HG02763 (cell line): ENCODE data around the gene LAMA3.
A peak's percentile ranks its signal among the peaks of the same experiment; 100 is the strongest.
"Not testable (repeated sequence)": the region's sequence is repeated elsewhere in the genome, so short reads cannot be mapped to it uniquely, and the experiment has no call there.

Experiments used
- ATAC-seq: cut with Tn5 transposase; IDR thresholded peaks from one replicate; pipeline ENCODE4 v1.9.1; 2021; ENCODE audit warnings: mild to moderate bottlenecking, moderate library complexity; ENCODE audit not compliant: unreplicated experiment

Gene LAMA3

DNA sequence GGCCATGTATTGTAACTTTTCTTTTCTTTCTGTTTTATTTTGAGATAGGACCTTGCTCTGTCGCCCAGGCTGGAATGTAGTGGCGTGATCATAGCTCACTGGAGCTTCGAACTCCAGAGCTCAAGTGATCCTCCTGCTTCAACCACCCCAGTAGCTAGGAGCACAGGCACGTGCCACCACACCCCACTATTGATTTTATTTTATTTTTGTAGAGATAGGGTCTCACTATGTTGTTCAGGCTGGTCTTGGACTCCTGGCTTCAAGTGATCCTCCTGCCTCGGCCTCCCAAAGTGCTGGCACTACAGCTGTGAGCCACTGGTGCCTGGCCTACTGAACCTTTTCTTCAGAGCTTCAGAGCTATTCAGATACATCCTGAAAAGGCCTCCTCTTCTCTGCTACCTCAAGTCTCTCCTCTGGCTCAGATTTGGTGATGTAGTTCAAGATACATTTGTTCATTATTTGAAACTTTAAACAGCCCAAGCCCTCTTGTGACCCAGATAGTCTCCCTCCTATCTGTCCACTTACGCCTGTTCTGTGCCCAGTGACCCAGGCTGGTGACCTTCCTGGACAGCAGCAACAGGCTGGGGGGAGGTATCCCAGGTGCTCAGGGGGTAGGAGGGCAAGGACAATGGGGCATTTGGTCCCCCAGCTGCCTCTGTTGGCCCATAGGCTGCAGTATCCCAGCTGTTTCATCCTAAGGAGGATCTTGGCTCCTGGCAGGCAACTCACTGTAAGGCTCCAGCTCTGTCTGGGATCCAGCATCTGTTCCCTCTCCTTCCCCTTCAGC, 38.6 kb downstream of the LAMA3 start:
- no peak for ATAC-seq

DNA sequence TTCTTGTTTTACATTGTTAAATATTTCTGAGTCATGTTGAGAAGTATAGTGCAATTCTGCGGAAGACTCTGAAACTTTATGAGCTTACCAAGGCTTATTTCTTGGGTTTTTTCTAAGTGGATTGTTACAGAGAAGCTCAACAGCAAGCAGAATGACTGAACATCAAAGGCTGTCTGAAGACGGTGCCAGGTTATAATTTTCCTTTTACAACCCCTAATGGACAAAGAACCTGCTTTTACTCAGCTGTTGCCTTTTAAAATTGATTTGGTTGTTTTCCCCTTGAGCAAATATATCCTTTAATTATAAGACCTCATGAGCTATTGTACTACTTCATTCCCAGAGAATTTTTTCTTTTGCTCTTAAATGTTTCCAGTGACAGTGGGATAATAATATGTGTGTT, 41.6 kb downstream of the LAMA3 start:
- ATAC-seq, result no peak

DNA sequence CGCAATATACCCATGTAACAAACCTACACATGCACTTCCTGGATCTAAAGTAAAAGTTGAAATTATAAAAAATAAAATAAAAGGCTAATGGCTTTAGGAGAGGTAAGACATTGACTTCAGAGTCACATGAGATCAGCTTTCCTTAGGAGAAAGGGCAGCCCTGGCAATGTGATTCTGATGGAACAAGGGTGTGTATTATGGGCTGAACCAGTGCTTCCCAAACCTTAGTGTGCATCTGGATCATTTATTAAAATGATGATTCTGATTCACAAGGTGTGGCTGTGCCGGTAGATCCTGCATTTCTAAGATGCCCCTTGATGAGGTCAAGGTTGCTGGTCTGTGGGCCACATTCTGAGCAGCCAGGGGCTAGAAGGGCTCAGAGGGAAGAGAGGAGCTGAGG, 42.6 kb downstream of the LAMA3 start:
- no peak for ATAC-seq

DNA sequence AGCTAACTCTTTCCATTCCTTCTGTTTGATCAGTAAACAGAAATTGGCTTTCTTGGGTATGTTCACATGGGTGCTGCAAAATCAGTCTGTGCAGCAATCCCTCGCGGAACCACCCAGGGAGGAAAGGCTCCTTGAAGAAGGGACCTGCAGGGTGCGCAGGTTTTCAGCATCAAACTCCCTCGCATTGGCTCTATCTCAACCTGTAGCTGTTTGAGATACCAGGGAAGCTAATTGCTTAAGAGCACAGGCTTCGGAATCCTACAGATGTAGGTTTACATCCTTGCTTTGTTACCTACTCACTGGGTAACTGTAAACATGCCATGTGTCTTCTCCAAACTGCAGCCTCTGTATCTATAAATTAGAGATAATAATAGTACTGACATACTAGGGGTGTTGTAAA, 43.2 kb downstream of the LAMA3 start:
- no peak for ATAC-seq

DNA sequence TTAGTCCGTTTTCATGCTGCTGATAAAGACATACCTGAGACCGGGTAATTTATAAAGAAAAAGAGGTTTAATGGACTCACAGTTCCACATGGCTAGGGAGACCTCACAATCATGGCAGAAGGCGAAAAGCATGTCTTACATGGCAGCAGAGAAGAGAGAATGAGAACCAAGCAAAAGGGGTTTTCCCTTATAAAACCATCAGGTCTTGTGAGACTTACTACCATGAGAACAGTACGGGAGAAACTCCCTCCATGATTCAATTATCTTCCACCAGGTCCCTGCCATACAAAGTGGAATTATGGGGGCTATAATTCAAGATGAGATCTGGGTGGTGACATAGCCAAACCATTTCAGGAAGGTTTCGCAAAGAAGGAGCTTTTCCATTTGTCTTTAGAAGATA, 44.0 kb downstream of the LAMA3 start:
- ATAC-seq, result not testable (repeated sequence)

DNA sequence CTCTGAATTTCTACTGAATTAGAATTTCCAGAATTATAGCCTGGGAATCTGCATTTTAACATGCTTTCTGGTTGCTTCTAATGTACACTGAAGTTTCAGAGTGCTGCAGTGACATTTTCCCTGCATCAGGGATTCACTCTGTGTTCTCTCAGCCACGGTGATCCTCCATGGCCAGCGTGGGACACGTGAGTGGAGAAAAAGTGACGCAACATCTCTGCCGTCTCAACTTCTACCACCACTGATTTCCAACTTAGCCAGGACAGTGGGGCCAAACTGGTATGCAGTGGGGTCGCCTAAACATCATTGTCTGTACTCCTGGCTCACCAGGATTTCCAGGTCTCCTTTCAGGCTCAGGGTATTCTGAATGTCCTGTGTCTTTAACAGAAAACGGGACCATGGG, 44.6 kb downstream of the LAMA3 start:
- ATAC-seq, result no peak

DNA sequence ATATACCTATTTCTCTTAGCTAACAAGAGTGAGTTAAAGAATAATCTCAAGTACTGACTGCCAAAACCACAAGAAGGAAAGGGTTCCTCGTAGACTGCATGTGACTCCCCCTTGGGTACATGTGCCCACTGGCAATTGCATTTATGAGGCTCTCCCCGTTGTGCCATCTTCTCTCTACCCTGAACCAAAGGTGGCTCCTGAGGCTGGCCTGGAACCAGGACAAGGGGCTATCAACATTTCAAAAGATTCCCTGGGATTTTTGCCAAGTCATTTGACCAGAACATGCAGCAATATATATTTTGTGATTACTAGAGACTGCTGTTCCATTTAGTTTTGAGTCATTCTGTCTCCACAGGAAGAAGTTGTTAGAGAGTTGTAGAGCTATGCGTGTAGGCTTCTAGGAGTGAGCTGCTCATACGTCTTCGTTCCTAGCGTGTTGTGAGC, 45.8 kb downstream of the LAMA3 start:
- ATAC-seq, result peak; percentile 60

DNA sequence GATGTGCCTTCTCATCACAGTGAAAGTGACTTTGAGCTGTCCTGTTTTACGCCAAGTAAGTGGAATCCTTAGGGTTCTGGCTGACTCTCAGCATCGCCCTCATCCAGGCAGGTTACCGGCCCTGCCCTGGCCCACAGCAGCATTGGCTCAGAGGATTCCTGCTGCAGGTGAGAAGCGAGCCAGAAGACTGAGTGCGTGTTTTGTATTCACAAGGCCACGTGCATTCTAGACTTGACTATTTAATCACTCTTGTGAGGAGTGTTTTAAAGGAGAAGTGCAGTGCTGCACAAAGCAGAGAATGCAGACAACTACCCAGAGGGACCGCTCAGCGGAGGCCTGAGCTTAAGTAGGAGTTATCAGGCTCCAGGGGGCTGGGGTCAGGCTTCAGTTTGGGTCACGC, 48.3 kb downstream of the LAMA3 start:
- ATAC-seq, result no peak

DNA sequence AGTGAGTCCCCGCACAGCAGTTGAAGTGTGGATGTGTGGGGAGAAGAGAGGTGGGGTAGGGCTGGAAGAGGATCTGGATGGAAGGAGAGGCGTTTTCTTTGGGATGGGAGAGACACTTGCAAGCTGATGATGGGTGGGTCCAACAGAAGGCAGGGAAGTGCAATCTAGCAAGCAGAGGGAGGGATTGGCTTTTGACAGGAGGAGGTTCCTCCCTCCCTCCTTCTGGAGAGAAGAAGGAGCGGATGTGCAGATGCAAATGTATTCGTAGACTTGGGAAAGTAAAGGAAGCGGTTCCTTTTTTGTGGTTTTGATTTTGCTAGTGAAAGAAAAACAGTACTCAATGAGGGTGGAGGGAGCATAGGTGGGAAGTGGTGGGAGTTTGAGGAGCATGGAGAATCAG, 48.9 kb downstream of the LAMA3 start:
- ATAC-seq, result no peak

DNA sequence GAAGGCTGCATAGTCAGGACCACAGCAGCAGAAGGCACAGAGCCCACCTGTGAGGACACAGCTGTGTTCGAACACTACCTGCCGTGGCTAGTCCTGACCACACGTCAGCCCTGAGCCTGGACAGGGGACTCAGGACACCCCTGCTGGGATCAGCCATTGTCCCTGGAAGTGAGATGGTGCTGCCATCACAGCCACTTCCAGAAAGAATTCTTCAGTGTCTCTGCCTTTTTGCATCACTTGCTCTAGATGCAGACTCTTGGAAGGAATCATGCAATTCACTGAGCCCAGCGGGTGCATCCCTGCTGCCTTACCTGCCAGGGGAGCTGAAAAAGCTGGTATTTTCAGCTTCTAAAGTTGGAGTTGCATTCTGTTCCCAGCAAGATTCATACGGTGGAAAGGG, 49.3 kb downstream of the LAMA3 start:
- ATAC-seq, result no peak

DNA sequence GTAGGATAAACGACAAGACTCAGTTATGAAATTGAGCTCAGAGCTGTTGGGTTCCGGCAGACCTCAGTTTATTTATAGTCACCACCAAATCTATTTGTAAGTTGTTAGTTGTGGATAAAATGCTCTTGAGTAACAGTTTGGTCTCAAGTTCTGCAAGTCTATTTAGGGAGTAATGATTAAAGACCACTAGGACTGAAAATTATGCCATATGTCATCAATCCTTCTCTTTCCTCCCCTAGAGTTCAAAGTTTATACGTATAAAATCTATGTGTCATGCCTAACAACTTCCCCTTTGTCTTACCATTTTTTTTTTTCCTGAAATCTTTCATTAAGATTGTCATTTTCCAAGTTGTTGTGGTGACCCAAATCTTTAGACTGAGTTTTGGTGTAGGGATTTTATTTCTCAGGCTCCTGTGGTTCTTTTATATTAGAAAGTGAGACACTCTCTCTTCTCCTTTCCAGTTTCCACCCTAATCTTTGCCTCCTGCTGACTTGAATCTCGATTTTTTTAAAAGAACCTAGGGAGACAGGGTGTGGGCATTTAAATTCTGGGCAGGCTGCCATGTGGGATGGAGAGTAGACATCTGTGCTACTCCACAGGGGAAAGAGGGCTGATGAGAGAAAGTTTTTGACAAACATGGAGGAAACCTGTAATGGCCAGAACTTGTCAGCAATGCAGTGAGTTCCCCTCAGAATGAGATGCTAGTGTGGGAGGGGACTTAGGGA, 51.0 kb downstream of the LAMA3 start:
- ATAC-seq, result no peak

DNA sequence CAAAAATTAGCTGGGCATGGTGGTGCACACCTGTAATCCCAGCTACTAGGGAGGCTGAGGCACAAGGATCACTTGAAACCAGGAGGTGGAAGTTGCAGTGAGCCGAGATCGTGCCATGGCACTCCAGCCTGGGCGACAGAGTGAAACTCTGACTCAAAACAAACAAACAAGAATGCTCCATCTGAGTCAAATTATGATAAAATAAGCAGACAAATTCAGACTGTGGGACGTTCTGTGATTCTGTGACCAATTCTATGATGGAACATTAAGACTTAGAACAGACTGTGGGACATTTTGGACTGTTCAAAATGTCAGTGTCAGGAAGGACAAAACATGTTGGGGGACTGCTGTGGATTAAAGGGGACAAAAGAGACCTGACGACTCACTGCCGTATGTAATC, 52.7 kb downstream of the LAMA3 start:
- not testable (repeated sequence) for ATAC-seq

DNA sequence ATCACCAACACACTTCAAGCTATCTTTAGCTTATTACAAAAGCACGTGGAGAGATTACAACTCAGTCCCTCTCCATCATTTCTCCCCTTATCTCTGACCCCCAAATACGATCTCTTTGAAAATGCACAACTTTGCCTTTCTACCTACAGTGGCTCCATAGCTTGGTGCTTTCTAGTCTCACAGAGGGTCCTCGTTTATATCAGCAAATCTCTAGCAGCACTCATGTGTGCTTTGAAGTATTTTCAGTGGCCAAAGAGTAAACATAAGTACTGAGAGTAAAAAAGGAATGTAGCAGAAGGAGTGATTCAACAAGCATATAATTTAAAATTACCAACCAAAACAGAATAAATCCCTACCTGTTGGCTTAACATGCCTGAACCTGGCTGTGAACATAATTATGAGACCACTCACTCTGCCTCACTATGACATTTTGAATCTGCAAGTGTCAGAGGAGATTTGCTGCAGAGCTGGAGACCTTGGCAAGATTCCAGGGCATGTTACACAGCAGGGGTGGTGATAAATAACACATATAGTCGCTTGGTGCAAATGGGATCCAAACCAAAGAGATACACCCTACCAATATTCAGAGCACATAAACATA, 54.6 kb downstream of the LAMA3 start:
- no peak for ATAC-seq

DNA sequence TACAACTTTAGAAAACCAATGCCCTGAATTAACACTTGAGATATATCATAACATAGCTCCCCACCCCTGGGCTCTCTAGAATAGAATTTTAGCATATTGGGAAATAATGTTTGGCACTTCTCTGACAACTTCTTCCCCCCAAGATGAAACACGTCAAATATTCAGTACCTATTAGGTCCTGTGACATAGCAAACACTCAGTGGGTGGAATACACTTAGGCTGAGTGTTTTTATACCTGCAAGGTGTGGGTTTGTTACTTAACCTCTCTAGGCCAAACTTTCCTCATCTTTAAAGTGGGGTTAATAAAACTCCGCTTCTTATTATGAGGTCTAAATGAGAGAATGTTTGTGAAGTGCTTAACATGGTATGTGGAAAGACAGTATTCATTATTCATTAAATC, 56.1 kb downstream of the LAMA3 start:
- ATAC-seq, result no peak

DNA sequence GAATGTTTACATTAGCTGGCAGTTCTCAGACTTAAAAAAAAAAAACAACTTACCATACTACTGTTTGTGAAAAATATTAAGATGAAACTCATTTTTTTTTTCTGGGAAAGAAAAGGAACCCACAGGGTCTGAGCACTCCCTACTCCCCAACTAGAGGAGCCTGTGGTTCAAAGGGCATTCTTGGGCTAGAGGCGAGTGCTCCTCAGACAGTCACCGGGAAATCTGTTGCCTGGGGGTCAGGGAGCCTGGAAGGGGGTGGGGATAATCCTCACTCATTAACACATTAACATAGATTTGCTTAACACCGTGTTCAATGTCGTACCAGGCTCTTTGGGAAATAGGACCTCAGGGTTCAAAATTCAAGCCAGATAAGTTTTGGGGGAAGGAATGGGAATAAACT, 57.6 kb downstream of the LAMA3 start:
- ATAC-seq, result no peak

DNA sequence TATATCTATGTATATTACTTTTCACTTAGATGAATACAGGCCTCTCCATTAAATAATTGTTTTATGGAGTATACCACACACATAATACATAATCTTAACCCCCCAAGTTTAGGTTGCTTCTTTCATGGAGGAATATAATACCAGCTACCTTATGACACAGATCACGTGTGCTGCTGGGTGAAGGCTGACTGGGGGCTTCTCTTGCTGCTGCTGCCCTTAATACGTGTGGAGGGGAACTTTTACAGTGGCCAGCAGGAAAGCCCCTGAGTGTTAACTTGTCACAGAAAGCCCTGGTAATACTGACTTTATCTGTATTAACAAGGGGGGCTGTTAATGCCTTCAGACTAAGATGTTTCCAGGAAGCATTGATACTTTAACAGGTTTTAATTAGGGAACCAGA, 63.1 kb downstream of the LAMA3 start:
- ATAC-seq, result no peak

DNA sequence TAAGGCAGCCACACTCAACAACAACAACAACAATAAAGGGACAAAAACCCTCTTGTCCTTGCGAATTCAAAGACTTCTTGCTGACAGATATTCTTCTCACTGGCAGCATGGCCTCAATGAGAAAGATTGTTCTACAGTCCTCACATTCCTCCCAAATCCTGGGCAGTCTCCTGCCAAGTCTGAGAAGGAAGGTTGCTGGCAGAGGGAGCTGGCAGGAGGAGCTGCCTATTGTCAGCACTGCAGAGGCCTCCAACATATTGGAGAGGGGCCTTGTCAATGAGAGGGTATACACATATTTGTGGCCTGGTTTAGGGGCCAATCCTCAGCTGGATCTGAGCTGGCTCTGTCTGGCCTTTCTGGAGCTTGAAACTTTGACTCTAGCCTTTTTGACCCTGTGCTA, 63.5 kb downstream of the LAMA3 start:
- no peak for ATAC-seq

DNA sequence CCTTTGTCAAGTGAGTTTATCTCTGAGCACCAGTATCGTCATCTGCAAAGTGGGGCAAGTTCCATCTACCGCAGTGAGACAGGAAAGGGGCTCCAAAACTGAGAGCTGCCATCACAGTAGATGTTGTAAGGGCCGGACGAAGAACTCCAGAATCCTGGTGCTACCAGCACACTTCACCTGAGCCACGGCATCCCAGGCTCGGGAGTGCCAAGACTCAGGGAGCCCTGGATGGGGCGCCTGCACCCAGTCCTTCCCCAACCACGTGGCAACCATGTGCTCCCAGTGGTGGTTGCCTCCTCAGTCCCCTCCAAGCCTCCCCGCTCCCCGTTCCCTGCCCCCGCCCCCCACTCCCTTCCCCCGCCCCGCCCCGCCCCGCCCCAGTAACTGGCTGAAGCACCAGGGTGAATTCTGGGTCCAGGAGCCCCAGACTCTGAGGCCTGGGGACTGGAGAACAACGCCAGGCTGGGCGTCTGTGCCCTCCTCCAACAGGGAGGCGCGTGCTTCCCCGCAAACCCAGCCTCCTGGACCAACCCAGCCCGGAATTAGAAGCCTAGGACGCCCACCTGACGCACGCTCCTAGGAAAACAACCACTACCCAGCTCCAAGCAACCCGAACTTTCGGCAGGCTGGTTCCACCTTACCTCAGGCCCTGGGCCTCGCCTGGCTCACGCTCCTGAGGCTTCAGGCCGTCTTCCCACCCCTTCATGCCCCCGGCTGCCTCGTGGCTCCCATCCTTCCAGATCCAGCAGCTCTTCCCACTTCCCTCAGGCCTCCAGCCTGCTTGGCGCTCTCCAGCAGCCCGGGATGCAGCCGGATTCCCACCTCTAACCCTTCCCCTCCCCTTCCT, 67.6 kb downstream of the LAMA3 start:
- no peak for ATAC-seq

DNA sequence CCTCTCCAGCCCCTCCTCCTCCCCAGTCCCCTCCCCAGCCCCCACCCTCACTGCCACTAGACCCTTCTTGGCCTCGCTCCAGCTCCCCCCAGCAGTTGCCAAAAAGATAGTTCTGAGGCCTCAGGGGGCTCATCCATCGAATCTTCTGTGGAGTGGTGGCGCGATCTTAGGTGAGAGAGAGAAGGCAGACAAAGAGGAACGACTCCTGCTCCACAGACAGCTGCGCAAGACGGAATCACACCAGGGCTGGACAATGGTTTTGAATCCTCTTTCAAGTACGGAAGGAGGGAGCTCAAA, 68.1 kb downstream of the LAMA3 start:
- ATAC-seq, result no peak

DNA sequence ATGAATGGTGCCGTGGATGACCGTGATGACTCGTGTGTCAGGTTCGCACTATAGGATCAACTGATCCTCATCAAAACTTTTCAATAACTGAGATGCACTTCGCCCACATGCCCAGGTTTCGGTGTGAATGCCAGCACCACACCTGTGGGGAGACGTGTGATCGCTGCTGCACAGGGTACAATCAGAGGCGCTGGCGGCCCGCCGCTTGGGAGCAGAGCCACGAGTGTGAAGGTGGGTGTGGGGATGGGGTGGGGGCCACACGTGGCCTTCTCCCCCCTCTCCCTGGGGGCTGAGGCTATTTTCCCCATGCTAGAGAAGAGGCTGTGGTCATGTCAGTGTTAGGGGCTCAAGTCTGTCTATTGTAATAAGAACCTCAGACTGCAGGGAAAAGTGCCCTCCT, 69.0 kb downstream of the LAMA3 start:
- no peak for ATAC-seq

DNA sequence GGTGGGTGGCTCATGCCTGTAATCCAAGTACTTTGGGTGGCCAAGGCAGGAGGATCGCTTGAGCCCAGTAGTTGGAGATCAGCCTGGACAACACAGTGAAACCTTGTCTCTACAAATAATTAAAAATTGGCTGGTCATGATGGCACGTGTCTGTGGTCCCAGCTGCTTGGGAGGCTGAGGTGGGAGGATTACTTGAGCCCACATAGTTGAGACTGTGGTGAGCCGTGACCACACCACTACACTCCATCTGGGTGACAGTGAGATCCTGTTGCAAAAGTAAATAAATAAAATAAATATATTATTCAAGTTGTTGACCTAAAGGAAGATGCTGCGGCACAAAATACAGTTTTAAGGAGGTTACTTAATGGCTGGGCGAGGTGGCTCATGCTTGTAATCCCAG, 72.7 kb downstream of the LAMA3 start:
- ATAC-seq, result no peak
